ENCODE results near the gene TSC22D3.

The TSC22D3 gene

DNA sequence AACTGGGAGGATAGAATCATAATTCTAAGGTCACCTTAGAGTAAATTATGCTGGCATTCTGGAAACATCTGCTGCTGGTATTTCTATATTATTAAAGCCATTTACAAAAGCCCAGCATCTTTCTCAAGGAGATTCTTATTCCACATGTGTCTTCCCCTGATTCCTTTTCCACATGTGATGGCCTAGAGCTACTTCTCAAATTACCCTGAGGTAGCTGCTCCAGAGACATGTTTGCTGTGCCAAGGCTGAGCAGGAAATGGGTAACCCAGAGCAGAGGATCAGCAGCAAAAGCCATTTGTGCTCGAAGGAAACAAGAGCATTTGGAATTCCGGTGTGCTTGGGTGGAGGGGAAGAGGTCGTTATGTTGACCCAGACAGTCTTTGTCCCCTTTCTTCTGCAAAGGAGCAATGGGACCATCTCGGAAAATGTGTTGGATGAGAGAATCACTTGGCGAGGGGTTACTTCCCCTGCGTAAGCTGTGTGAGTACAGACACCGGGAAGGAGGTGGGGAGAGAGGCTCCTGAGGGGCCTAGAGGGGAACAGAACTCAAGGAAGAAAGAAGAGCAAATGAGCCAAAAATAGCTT lies 24.6 kb downstream of the TSC22D3 start:
- H3K27ac ChIP-seq (ENCODE audit: low read depth, low read length), result no peak overlapping the region
- H3K4me2 ChIP-seq (ENCODE audit: low read depth, low read length, poor library complexity, severe bottlenecking), result no peak overlapping the region
- H3K4me3 ChIP-seq (ENCODE audit: insufficient read depth, low read length, poor library complexity, severe bottlenecking), result no peak overlapping the region
- H3K79me2 ChIP-seq (ENCODE audit: insufficient read depth, low read length), result no peaks in the 10 kb centered on the region
- H3K9me3 ChIP-seq (ENCODE audit: insufficient read depth, low read length), result no peaks in the 10 kb centered on the region
- TF ChIP-seq, protein P1, sequence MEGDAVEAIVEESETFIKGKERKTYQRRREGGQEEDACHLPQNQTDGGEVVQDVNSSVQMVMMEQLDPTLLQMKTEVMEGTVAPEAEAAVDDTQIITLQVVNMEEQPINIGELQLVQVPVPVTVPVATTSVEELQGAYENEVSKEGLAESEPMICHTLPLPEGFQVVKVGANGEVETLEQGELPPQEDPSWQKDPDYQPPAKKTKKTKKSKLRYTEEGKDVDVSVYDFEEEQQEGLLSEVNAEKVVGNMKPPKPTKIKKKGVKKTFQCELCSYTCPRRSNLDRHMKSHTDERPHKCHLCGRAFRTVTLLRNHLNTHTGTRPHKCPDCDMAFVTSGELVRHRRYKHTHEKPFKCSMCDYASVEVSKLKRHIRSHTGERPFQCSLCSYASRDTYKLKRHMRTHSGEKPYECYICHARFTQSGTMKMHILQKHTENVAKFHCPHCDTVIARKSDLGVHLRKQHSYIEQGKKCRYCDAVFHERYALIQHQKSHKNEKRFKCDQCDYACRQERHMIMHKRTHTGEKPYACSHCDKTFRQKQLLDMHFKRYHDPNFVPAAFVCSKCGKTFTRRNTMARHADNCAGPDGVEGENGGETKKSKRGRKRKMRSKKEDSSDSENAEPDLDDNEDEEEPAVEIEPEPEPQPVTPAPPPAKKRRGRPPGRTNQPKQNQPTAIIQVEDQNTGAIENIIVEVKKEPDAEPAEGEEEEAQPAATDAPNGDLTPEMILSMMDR (IDR thresholded peaks at IDR 0.05; ENCODE audit: insufficient read depth, low read length, poor library complexity, severe bottlenecking), result no peak
- no peak for TF ChIP-seq EZH2phosphoT487 (conservative IDR thresholded peaks at IDR 0.05; ENCODE audit: low read length)
- no peaks in the 10 kb centered on the region for H3F3A ChIP-seq (ENCODE audit: insufficient read depth)
- H2AFZ ChIP-seq (ENCODE audit: low read depth, low read length, severe bottlenecking), result no peak overlapping the region
- H3K36me3 ChIP-seq (ENCODE audit: low read length), result no peaks in the 10 kb centered on the region
- H4K20me1 ChIP-seq (ENCODE audit: low read depth, low read length), result no peaks in the 10 kb centered on the region
- no peaks in the 10 kb centered on the region for H3K9me2 ChIP-seq (replicated peaks; ENCODE audit: insufficient read depth, low read length)
- no peak overlapping the region for H3K9ac ChIP-seq (ENCODE audit: low read length)
- H3K27me3 ChIP-seq (ENCODE audit: low read length), result no peaks in the 10 kb centered on the region

DNA sequence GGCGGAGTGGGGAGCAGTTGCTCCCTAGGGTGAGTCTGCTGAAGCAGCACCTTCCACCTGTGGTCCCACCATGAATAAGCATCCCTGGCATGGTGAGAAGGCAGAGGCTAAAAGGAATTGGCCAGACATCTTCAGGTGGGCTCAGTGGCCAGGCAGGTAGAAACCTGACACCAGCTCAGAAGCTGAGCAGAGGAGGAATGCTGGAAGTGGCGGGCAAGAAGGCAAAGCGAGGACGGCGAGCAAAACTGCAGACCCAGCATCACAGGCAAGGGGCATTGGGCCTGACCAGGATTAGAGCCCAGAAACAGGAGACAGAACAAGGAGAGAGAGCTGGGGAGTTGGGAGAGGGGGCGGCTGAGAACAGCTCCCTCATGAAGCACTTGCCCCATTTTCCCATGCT lies 25.3 kb downstream of the TSC22D3 start:
- Histone ChIP-seq H3K9me3 (ENCODE audit: insufficient read depth, low read length) (no peaks in the 10 kb centered on the region), H3K27ac (ENCODE audit: low read depth, low read length) (no peak overlapping the region), H4K20me1 (ENCODE audit: low read depth, low read length) (no peaks in the 10 kb centered on the region), H2AFZ (ENCODE audit: low read depth, low read length, severe bottlenecking) (no peak overlapping the region), H3K36me3 (ENCODE audit: low read length) (no peaks in the 10 kb centered on the region), H3K9ac (ENCODE audit: low read length) (no peak overlapping the region), H3K9me2 (replicated peaks; ENCODE audit: insufficient read depth, low read length) (no peaks in the 10 kb centered on the region), H3K4me3 (ENCODE audit: insufficient read depth, low read length, poor library complexity, severe bottlenecking) (no peak overlapping the region), H3K79me2 (ENCODE audit: insufficient read depth, low read length) (no peaks in the 10 kb centered on the region), H3K4me2 (ENCODE audit: low read depth, low read length, poor library complexity, severe bottlenecking) (no peak overlapping the region), H3F3A (ENCODE audit: insufficient read depth) (no peaks in the 10 kb centered on the region), H3K27me3 (ENCODE audit: low read length) (no peaks in the 10 kb centered on the region)
- TF ChIP-seq, protein P1 (IDR thresholded peaks at IDR 0.05; ENCODE audit: insufficient read depth, low read length, poor library complexity, severe bottlenecking), result no peak
- no peak for TF ChIP-seq EZH2phosphoT487 (conservative IDR thresholded peaks at IDR 0.05; ENCODE audit: low read length)

DNA sequence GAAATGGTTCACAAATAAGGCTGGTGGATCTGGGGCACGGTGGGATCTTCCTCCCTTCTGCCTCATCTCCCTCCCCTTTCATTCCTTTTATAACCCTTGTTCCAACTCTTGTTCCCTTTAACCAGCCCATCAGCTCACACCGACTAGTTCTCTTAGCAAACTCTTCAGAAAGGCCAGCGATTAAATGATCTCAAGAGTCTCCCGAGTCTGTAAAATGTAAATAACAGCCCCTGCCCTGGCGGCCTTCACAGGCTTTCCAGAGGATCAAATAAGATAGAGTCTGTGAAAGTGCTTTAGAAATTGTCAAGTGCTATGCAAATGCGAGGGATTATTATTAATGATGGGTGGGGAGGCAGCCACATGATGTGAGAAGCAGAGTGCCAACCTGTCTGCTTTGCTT lies 27.1 kb downstream of the TSC22D3 start:
- Histone ChIP-seq H3F3A (ENCODE audit: insufficient read depth) (no peaks in the 10 kb centered on the region), H3K27me3 (ENCODE audit: low read length) (no peaks in the 10 kb centered on the region), H3K9ac (ENCODE audit: low read length) (no peak overlapping the region), H3K36me3 (ENCODE audit: low read length) (no peaks in the 10 kb centered on the region), H3K9me3 (ENCODE audit: insufficient read depth, low read length) (no peaks in the 10 kb centered on the region), H3K27ac (ENCODE audit: low read depth, low read length) (no peak overlapping the region), H3K9me2 (replicated peaks; ENCODE audit: insufficient read depth, low read length) (no peaks in the 10 kb centered on the region), H3K4me2 (ENCODE audit: low read depth, low read length, poor library complexity, severe bottlenecking) (no peak overlapping the region), H3K79me2 (ENCODE audit: insufficient read depth, low read length) (no peaks in the 10 kb centered on the region), H2AFZ (ENCODE audit: low read depth, low read length, severe bottlenecking) (no peak overlapping the region), H3K4me3 (ENCODE audit: insufficient read depth, low read length, poor library complexity, severe bottlenecking) (no peak overlapping the region), H4K20me1 (ENCODE audit: low read depth, low read length) (no peaks in the 10 kb centered on the region)
- TF ChIP-seq EZH2phosphoT487 (conservative IDR thresholded peaks at IDR 0.05; ENCODE audit: low read length), result no peak
- TF ChIP-seq, protein P1 (IDR thresholded peaks at IDR 0.05; ENCODE audit: insufficient read depth, low read length, poor library complexity, severe bottlenecking), result no peak

All from SU-DHL-6 (cell line).